D721Med (cell line): ENCODE measurements around the gene DDX19B.
"Not testable (repeated sequence)": the region's sequence is repeated elsewhere in the genome, so short reads cannot be mapped to it uniquely, and the experiment has no call there.

Experiments
- DNase-seq: peaks from one replicate; pipeline ENCODE4 v3.0.0; 2011; ENCODE audit warnings: low spot score; ENCODE audit not compliant: insufficient read length
- FAIRE-seq: peaks from 2 replicates; lab custom pipeline; 2011; peaks lifted over from hg19 to GRCh38; lab: Jason Lieb, UNC
- TF ChIP-seq, protein P1 (sequence below): IDR thresholded peaks from 2 replicates; pipeline ENCODE4 v1.5.1; 2012; ENCODE audit warnings: mild to moderate bottlenecking, control low read depth; ENCODE audit not compliant: insufficient read depth; ENCODE audit errors: missing control alignments

The DDX19B gene

GRCh38 chr16:70290949-70291519 is 8.0 kb upstream of the DDX19B start:
- FAIRE-seq, result no peak
- TF ChIP-seq, protein P1, sequence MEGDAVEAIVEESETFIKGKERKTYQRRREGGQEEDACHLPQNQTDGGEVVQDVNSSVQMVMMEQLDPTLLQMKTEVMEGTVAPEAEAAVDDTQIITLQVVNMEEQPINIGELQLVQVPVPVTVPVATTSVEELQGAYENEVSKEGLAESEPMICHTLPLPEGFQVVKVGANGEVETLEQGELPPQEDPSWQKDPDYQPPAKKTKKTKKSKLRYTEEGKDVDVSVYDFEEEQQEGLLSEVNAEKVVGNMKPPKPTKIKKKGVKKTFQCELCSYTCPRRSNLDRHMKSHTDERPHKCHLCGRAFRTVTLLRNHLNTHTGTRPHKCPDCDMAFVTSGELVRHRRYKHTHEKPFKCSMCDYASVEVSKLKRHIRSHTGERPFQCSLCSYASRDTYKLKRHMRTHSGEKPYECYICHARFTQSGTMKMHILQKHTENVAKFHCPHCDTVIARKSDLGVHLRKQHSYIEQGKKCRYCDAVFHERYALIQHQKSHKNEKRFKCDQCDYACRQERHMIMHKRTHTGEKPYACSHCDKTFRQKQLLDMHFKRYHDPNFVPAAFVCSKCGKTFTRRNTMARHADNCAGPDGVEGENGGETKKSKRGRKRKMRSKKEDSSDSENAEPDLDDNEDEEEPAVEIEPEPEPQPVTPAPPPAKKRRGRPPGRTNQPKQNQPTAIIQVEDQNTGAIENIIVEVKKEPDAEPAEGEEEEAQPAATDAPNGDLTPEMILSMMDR, result no peak

DNA sequence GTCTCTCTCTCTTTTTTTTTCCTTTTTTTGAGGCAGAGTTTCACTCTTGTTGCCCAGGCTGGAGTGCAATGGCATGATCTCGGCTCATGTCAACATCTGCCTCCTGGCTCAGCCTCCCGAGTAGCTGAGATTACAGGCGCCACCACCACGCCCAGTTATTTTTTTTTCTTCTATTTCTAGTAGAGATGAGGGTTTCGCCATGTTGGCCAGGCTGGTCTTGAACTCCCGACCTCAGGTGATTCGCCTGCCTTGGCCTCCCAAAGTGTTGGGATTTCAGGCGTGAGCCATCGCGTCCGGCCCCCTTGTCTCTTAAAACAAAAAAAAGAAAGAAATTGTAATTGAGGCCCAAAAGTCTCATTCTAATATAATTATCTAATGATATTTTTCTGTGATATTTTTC is 6.8 kb upstream of the DDX19B start:
- DNase-seq, FAIRE-seq: not testable (repeated sequence)

More at GRCh38 chr16:70290949-70291519, 8.0 kb upstream of the DDX19B start:
- DNase-seq, result no peak

- TF ChIP-seq, protein P1, result no peak
- FAIRE-seq (no peak), DNase-seq (no peak)
Measured at GRCh38 chr16:70294385-70295025, 4.5 kb upstream of the DDX19B start.

DNA sequence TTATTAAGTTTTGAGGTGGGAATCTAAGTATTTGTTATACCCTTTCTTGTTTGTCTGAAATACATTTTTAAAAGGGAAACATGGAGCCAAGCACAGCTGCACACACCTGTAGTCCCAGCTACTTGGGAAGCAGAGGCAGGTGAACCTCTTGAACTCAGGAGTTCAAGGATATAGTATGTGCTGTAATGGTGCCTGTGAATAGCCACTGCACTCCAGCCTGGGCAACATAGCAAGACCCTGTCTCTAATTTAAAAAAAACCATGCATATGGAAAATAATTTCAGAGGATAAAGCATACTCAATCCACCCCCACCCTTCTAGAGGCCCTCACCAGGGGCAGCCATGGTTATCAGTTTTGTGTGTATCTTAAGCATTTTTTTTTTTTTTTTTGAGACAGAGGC is 3.4 kb upstream of the DDX19B start:
- TF ChIP-seq, protein P1, result no peak
- FAIRE-seq (no peak), DNase-seq (no peak)

- TF ChIP-seq, protein P1, result no peak
- DNase-seq (no peak), FAIRE-seq (no peak)
Measured at GRCh38 chr16:70301121-70301520, 2.1 kb downstream of the DDX19B start.

DNA sequence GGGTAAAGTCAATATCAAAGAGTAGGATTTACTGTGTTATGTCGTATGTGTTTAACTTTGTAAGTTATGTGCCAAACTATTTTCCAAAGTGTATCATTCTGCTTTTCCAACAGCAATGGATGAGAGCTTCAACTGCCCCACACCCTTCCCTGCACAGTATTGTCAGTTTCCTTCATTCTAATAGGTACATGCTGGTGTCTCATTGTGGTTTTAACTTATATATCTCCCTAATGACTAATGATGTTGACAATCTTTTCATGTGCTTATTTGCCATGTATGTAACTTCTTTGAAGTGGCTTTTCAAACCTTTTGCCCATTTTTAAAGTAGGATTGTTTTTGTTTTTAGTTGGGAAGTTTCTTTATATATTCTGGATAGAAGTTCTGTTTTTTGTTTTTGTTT is 3.8 kb downstream of the DDX19B start:
- TF ChIP-seq, protein P1, result no peak
- no peak for DNase-seq
- no peak for FAIRE-seq

DNA sequence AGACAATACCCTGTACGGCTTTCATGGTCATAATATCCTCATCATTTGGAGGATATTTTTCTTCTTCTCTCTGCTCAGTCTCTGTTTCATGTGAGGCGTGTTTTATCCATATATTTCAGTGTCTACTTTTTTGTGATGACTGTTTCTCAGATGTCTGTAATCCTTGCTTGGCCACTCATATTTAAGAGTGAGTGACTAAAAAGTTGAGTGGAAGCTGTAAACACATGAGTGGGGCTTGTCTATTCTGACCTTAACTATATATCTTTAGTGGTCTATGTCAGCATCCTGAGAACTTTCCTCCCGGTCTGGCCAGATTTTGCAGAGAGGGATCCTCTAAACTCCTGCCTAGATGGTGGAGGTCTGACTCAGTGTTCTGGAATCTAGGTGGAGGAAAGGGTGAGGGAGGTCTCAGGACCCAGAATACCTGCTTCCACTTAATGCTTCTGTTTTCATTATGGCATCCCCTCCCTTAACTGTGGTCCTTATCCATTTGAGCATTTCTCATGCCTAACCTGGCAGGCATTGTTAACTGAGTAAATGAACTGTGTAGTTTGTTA is 6.0 kb downstream of the DDX19B start:
- DNase-seq (no peak), FAIRE-seq (no peak)
- TF ChIP-seq, protein P1, result no peak
